ENCODE results near the gene CFAP77. TPM values are rescaled to one million over a fixed set of nuclear protein-coding genes. Genes with fewer than 3 reads are reported as not detected.
A peak's percentile ranks its signal among the peaks of the same experiment; 100 is the strongest.

The CFAP77 gene
- total RNA-seq, 1 experiment from 2014 or later = not detected

DNA sequence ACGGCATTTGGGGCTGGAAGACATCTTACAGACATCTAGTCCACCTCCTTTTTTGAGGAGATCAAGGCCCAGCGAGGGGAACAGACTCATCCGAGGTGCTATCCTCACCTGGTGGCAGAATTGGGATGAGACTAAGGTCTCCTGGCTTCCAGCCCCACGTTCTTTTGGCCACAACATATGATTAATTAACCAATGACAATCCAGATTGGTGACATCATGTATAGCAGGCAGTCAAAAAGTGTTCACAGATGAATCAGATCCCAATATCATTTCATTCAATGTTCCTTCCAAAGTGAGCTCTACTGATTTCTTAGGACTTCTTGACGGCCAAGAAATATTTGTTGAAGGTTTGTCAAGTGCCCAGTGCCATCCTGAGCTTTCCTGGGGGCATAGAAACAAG, 3.9 kb downstream of the CFAP77 start:
- no peaks in the 10 kb centered on the region for H3K36me3 ChIP-seq (ENCODE audit: insufficient read depth, low read length, poor library complexity, severe bottlenecking)
- no TSS peak for BruUV-seq (replicated peaks)
- POLR2A ChIA-PET (ENCODE audit: low non-redundant PET) = no interaction called here
- H3K4me1 ChIP-seq (ENCODE audit: insufficient read depth, low read length, poor library complexity, severe bottlenecking) = no peaks in the 10 kb centered on the region
- peaks cover 96% of the 10 kb centered on the region for H3K27me3 ChIP-seq (replicated peaks; ENCODE audit: insufficient read depth, low read depth, low read length, poor library complexity)
- intact Hi-C loops (cut with micrococcal nuclease; ENCODE audit: unreplicated experiment) = loop anchor here (5.0 kb wide), 2 partner anchors 93 to 388 kb away; no protein-coding TSS in a partner anchor
- no peaks in the 10 kb centered on the region for H3K9me3 ChIP-seq (ENCODE audit: low read depth, low read length, poor library complexity, severe bottlenecking)
- no peak overlapping the region for H3K4me3 ChIP-seq (ENCODE audit: low read depth, low read length, poor library complexity, severe bottlenecking)
- H3K27ac ChIP-seq (ENCODE audit: low read depth, low read length, poor library complexity, severe bottlenecking) = no peak overlapping the region
- CTCF ChIA-PET = no interaction called here
- no peak for DNase-seq (ENCODE audit: low spot score)
- TF ChIP-seq, protein P1, sequence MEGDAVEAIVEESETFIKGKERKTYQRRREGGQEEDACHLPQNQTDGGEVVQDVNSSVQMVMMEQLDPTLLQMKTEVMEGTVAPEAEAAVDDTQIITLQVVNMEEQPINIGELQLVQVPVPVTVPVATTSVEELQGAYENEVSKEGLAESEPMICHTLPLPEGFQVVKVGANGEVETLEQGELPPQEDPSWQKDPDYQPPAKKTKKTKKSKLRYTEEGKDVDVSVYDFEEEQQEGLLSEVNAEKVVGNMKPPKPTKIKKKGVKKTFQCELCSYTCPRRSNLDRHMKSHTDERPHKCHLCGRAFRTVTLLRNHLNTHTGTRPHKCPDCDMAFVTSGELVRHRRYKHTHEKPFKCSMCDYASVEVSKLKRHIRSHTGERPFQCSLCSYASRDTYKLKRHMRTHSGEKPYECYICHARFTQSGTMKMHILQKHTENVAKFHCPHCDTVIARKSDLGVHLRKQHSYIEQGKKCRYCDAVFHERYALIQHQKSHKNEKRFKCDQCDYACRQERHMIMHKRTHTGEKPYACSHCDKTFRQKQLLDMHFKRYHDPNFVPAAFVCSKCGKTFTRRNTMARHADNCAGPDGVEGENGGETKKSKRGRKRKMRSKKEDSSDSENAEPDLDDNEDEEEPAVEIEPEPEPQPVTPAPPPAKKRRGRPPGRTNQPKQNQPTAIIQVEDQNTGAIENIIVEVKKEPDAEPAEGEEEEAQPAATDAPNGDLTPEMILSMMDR (conservative IDR thresholded peaks at IDR 0.05; ENCODE audit: low read depth, low read length) = no peak
- peak; percentile 6 for TF ChIP-seq EZH2 (IDR thresholded peaks at IDR 0.05; ENCODE audit: borderline replicate concordance, low read depth, low read length, poor library complexity, severe bottlenecking)

- no TSS peak for BruUV-seq (replicated peaks)
- ChIA-PET CTCF (no interaction called here), POLR2A (ENCODE audit: low non-redundant PET) (no interaction called here)
- no peak for TF ChIP-seq EZH2 (IDR thresholded peaks at IDR 0.05; ENCODE audit: borderline replicate concordance, low read depth, low read length, poor library complexity, severe bottlenecking)
- TF ChIP-seq, protein P1 (conservative IDR thresholded peaks at IDR 0.05; ENCODE audit: low read depth, low read length) = no peak
- Histone ChIP-seq H3K4me3 (ENCODE audit: low read depth, low read length, poor library complexity, severe bottlenecking) (no peak overlapping the region), H3K27me3 (replicated peaks; ENCODE audit: insufficient read depth, low read depth, low read length, poor library complexity) (peaks cover 98% of the 10 kb centered on the region), H3K9me3 (ENCODE audit: low read depth, low read length, poor library complexity, severe bottlenecking) (no peaks in the 10 kb centered on the region), H3K27ac (ENCODE audit: low read depth, low read length, poor library complexity, severe bottlenecking) (no peak overlapping the region), H3K4me1 (ENCODE audit: insufficient read depth, low read length, poor library complexity, severe bottlenecking) (no peaks in the 10 kb centered on the region), H3K36me3 (ENCODE audit: insufficient read depth, low read length, poor library complexity, severe bottlenecking) (no peaks in the 10 kb centered on the region)
- intact Hi-C loops (cut with micrococcal nuclease; ENCODE audit: unreplicated experiment) = loop anchor here (5.0 kb wide), 2 partner anchors 93 to 388 kb away; no protein-coding TSS in a partner anchor
- no peak for DNase-seq (ENCODE audit: low spot score)
These were observed 4.7 kb downstream of the CFAP77 start for GRCh38 chr9:132414731-132415130.

DNA sequence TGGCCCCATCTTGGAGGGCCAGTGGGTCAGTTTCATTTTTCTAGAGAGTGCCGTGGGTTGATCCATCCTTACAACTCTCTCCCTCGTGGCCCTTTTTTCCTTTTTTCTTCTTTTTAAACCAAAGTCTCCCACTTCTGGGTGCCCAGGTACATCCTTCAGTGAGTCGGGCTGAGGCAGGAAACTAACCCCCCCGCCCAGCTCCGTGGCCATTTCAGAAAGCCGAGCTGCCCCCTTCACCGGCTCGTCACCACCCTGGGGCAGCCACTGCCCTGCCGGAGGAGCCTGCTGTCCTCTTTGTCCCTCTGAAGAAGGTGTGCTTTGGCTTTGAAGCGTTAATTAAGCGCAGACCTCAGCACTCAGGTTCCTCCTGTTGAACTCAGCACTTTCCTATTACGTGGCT, 5.2 kb downstream of the CFAP77 start:
- DNase-seq (ENCODE audit: low spot score) = no peak
- Histone ChIP-seq H3K4me3 (ENCODE audit: low read depth, low read length, poor library complexity, severe bottlenecking) (no peak overlapping the region), H3K27ac (ENCODE audit: low read depth, low read length, poor library complexity, severe bottlenecking) (no peak overlapping the region), H3K4me1 (ENCODE audit: insufficient read depth, low read length, poor library complexity, severe bottlenecking) (no peaks in the 10 kb centered on the region), H3K27me3 (replicated peaks; ENCODE audit: insufficient read depth, low read depth, low read length, poor library complexity) (peaks cover 95% of the 10 kb centered on the region), H3K36me3 (ENCODE audit: insufficient read depth, low read length, poor library complexity, severe bottlenecking) (no peaks in the 10 kb centered on the region), H3K9me3 (ENCODE audit: low read depth, low read length, poor library complexity, severe bottlenecking) (no peaks in the 10 kb centered on the region)
- TF ChIP-seq EZH2 (IDR thresholded peaks at IDR 0.05; ENCODE audit: borderline replicate concordance, low read depth, low read length, poor library complexity, severe bottlenecking) = no peak
- TF ChIP-seq, protein P1 (conservative IDR thresholded peaks at IDR 0.05; ENCODE audit: low read depth, low read length) = no peak
- BruUV-seq (replicated peaks) = no TSS peak
- intact Hi-C loops (cut with micrococcal nuclease; ENCODE audit: unreplicated experiment) = no loop called here
- CTCF ChIA-PET = no interaction called here
- POLR2A ChIA-PET (ENCODE audit: low non-redundant PET) = no interaction called here

All from A673 (cell line).